Ovary (tissue), 3 donors: Measurements from ENCODE around the gene BICDL2.

Source experiments
- POLR2A ChIP-seq: fragments of 450-650 bp; IDR thresholded peaks from one replicate; pipeline ENCODE4 v1.6.1; 2017; ENCODE audit warnings: antibody characterized with exemption, mild to moderate bottlenecking, moderate library complexity
- TF ChIP-seq, protein P1 (sequence below), 3 donors: fragments of 450-650 bp in 2 of 3; fragments of 200-600 bp in 1 of 3; IDR thresholded peaks; one replicate each; pipeline versions ENCODE4 v1.5.1 to v1.8.0; 2016 to 2022; ENCODE audit warnings: antibody characterized with exemption in 3 of 3, mild to moderate bottlenecking in 1 of 3
- donor health status: DM: no; HTN: no; CAD: no.

DNA sequence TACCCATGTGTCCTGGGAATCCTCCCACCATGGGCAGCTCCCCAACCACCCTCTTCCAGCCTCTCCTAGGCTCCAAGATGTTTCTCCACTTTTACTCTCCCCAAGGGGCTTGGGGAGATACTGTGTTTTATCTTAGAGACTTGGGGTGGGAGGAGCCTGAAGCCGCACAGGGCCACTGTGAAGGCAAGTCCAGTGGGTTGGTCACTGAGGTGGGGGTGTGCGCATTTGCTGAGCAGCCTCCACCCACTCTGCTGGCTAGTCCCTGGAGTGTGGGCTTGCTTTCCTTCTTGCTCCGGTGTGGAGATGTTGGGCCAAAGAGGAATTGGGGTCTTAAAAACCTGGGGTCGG, 28.1 kb downstream of the BICDL2 start:
- TF ChIP-seq, protein P1, sequence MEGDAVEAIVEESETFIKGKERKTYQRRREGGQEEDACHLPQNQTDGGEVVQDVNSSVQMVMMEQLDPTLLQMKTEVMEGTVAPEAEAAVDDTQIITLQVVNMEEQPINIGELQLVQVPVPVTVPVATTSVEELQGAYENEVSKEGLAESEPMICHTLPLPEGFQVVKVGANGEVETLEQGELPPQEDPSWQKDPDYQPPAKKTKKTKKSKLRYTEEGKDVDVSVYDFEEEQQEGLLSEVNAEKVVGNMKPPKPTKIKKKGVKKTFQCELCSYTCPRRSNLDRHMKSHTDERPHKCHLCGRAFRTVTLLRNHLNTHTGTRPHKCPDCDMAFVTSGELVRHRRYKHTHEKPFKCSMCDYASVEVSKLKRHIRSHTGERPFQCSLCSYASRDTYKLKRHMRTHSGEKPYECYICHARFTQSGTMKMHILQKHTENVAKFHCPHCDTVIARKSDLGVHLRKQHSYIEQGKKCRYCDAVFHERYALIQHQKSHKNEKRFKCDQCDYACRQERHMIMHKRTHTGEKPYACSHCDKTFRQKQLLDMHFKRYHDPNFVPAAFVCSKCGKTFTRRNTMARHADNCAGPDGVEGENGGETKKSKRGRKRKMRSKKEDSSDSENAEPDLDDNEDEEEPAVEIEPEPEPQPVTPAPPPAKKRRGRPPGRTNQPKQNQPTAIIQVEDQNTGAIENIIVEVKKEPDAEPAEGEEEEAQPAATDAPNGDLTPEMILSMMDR (IDR thresholded peaks at IDR 0.05) = no peak
- TF ChIP-seq POLR2A = no peak
